NAMALWA (cell line): ENCODE results near the gene SELENOM.

ENCODE experiments used
- DNase-seq: peaks from one replicate; pipeline ENCODE4 v3.0.0-alpha.2; 2015; ENCODE audit warnings: low spot score

SELENOM gene, protein sequence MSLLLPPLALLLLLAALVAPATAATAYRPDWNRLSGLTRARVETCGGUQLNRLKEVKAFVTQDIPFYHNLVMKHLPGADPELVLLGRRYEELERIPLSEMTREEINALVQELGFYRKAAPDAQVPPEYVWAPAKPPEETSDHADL

DNA sequence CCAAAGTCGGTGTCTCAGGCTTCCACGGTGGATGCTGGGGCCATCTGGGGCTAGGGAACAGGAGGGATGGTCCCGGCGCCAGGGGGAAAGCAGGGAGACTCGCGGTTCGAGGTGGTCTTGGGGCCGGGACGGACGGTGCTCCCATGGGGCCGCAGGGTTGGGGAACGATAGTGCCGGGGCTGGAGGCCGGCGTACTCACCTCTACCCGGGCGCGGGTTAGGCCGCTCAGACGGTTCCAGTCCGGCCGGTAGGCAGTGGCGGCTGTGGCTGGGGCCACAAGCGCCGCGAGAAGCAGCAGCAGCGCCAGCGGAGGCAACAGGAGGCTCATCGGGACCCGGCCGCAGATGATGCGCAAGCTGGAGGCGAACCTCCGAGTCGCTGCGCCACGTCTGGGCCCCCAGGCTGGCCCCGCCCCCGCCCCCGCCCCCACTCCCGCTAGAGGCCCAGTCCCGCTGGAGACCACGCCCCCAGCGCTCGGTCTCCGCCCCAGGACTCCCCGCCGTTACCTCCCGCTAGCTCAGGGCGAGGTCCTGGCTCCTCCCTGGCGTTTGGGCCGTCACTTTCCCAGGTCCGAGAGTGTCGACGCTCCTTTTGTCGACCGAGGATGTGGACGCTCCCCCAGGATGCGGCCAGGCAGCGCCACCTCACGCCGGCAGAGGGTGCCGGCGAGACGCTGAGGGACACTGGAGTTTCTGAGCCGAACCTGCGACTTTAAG, at the start of gene SELENOM:
Gene SELENOM, minus strand, starts transcription at position 391 of the 716 bp plus-strand sequence. Its CDS starts 63 bp downstream, at position 328.
- peak; percentile 87 for DNase-seq

DNA sequence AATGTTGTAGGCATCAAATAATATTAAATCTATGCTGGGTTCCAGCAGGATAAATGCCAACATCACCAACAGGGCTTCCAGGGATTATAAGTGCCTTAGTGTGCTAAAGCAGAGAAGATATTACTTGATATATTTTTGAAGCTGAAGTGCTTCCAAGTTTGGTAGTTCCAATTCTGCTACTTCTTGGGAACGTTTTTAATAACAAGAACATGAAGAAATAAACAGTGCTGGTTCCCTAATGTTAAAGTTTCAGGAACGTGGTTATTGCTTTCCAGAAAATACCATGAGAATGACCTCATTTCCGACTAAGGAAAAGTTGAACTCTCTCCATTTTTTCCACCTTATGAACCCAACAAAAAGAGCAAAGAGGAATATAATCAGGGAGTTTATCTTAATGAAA, 48.1 kb upstream of the SELENOM start:
- no peak for DNase-seq

GRCh38 chr22:31154975-31155374, 47.6 kb upstream of the SELENOM start:
- DNase-seq: no peak

DNA sequence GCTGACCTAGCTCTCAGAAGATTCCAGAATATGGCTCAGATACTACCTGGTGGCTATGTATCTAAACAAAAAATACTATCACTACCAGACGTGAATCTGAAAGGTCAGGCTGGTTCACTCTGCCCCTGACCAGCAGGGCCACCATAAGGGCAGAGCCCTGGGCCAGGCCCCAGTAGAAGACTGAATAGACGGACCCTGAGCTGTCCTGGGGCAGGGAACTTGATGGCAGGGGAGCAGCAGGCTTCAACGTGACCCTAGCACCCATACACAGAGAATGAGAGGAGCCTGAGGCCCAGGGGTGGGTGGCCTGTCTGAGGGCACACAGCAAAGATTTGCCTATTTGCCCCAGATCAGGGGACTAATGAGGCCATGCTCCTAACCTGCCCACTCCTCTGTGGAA, 46.0 kb upstream of the SELENOM start:
- DNase-seq: no peak

DNA sequence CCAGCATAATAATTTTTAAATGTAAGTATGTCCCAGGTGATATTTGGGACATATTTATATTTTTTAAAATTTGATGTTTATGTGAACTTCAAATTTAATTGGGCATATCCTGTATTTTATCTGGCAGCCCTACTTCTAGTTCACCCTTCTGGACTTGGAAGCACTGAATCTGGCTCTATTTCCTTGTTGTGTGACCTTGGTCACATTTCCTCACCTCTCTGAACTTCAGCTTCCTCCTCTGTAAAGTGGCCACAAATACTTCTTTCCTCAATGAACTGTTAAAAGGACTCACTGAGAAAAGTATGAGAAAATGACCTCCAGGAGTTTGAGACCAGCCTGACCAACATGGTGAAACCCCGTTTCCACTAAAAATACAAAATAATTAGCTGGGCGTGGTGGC, 44.5 kb upstream of the SELENOM start:
- no peak for DNase-seq

DNA sequence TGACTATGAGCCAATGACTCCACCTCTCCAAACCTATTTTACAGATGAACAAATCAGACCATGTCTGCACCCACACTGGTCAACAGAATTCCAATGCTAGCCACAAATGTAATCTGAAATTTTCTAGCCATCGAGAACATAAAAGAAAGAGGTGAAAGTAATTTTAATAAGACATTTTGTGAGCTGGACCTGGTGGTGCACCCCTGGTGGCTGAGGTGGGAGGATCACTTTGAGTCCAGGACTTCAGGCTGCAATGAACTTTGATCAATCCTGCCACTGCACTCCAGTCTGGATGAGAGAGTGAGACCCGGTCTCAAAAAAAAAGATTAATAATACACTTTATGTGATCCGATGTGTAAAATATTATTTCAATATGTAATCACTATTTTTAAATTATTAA, 43.2 kb upstream of the SELENOM start:
- DNase-seq: peak; percentile 39

DNA sequence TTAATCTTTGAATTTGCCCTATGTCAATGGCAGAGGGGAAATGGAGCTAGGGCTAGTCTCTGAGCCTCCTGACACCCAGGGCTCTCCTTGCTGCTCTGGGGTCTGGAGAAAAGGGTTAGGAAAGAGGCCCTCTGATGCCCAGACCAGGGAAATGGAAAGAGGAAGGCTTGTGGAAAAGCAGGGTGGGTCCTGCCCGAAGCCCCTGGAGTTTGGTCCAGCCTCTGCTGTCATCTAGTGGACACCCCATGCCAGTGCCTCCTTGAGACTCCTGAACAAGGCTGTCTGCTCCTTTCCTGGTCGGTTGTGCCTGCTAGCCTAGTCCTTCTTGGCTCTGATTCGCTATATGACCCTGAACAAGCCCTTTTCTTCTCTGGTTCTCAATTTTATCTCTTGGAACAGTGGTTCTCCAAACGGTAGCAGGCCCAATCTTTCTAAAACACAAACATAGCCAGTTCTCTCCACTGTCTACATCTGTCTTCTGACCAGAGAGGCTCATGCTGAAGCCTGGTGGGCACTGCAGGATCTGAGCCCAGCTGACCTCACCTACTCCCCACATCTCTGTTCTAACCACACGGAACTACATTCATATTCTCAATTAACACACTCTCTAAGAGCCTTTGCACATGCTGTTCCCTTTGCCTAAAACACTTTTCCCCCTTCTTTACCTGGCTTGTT, 41.7 kb upstream of the SELENOM start:
- peak; percentile 75 for DNase-seq

GRCh38 chr22:31148488-31148887, 41.1 kb upstream of the SELENOM start:
- no peak for DNase-seq

GRCh38 chr22:31144223-31144622, 36.9 kb upstream of the SELENOM start:
- DNase-seq: no peak

- no peak for DNase-seq
These were observed 36.2 kb upstream of the SELENOM start for GRCh38 chr22:31143537-31143936.

DNA sequence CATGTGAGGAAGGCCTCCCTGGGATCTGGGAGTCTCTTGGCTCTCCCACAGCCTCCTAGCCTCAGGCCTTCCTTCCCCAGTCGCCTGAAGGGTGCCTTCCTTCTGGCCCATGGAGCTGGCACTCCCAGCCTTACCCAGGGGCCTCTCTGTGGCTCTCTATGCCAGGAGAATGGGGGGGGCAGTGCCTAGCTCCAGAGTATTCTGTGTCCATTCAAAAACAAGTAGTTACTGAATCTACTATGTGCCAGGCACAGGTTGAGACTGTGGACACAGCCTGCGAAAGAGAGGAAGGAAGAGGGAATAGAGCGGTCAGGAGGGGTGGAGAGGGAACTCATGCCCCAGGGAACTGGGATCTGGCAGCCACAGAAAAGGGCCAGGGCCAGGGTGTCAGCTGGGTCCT, 35.7 kb upstream of the SELENOM start:
- no peak for DNase-seq

DNA sequence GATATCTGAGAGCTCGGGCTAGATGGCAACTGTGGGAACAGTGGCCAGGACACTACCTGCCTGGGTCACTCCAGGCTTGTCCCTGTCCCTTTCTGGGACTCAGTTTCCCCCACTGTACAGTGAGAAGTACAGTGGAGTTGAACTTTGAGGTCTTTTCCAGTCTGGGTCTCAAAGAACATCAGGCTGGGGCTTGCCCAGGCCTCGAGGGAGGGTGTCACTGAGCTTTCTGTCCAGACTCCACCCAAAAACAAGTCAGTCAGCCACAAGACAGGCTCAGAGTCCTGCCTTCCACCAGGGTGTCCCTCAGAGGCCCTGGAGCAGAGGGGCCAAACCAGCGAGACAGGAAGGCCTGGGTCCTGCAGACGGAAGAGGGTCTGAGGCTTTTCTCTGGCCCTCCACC, 34.9 kb upstream of the SELENOM start:
- DNase-seq: no peak

- DNase-seq: no peak
These were observed 34.2 kb upstream of the SELENOM start for GRCh38 chr22:31141551-31141950.

GRCh38 chr22:31140746-31141145, 33.4 kb upstream of the SELENOM start:
- no peak for DNase-seq

DNA sequence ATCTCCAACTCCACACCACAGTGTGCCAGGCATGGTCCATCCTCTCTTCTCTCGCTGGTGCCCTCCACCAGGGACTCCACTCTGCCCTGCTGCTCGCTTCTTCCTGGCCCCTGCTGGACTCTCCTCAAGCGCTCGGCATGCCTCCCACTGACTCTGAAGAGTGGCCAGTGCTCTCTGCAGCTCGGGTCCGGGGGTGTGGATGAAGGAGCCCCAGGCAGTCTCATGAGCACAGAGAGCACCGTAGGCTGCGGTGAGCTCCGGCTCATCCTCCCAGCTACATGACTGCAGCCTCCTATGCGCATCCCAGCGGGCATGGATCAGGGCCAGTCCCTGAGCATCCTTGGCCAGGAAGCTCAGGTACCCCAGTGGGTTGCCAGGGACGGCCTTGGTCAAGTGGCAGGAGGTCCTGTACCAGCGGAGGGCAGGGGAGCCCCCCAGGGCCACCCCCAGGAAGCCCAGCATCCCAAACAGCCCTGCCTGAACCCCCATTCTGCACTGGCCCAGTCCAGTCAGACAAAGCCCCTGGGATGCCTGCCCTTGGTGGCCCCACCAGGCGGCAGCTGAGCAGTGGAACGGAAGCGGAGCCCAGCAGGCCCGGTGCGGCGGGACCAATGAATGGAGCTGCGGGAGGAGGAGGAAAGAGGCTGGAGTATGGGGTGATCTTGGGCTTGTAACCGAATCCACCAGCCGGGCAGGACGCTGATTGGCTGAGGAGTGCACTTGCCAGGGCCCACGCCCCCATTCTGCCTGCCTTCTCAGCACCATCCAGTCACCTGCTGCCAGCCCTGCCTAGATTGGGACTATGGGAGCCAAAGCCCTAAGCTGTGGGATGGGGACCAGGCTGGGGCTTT, 32.7 kb upstream of the SELENOM start, which contains the start of gene PLA2G3:
Gene PLA2G3, minus strand, starts transcription at position 643 of the 851 bp plus-strand sequence. Its CDS starts 154 bp downstream, at position 489.
- DNase-seq: no peak

- DNase-seq: no peak
These were observed 31.7 kb upstream of the SELENOM start for GRCh38 chr22:31139066-31139465.

- no peak for DNase-seq
These were observed 30.8 kb upstream of the SELENOM start for GRCh38 chr22:31138126-31138525.

DNA sequence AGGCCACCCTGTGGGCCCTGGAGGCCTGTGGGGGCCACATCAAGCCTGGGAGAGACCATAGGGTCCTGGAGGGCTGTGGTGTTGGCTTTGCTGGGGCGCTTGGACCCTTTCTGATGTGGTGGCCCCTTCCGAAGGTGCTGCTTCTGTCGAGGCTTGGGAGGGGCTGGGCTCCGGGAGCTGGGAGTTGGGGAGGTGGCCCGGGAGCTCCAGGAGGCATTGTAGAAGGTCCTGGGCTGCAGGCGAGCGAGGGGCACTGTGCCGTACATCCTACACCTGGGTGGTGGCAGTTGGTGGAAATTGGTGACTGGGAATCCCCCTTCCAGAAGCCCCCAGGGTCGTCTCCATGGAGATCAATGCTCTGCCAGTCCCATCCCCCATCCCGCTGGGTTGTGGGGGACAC, 30.4 kb upstream of the SELENOM start:
- DNase-seq: no peak

DNA sequence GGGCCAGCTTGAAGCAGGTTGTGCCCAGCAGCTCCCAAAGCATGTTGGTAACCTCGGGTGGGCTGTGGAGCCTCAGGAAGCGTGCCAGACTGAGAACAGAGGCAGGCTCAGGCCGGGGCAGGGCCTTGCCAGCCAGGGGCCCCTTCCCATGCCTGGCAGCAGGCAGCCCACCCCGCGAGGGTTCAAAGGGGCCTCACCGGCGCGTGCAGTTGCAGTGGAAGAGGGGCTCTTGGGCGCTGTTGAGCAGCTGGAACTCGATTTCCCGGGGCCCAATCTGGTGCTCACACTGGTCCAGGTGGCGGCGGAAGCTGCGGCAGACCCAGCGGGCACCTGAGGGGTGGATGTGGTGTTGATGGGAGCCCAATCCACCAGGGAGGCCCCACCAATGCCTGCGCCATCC, 29.3 kb upstream of the SELENOM start:
- no peak for DNase-seq

- no peak for DNase-seq
These were observed 28.8 kb upstream of the SELENOM start for GRCh38 chr22:31136155-31136554.

DNA sequence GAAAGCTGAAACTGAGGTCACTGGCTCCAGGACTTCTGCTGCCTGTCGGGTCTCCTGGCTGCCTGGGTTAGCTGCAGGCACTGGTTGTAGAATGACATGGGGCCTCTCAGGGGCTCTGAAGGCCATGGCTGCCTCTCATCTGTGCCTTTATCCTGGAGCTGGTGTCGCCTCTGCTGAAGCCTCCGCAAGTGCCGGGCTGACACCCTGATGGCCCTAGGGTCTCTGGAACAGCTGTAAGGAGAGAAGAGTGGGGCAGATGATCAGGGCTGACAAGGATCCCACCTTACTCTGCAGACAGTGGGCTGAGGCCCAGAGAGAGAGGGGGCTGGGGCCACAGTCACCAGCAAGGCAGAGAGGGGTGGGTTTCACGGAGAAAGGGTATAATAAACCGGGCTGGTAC, 28.3 kb upstream of the SELENOM start:
- no peak for DNase-seq

GRCh38 chr22:31134688-31135087, 27.3 kb upstream of the SELENOM start:
- no peak for DNase-seq
